Measurements from ENCODE around the gene FIP1L1. TPM values are rescaled to one million over a fixed set of nuclear protein-coding genes. Genes with fewer than 3 reads are reported as not detected.

Gene FIP1L1
- total and polyA plus RNA-seq, 2 donors (not counting 1 experiment from before 2014, with no cell fraction given): 19.0 to 79.3 TPM

DNA sequence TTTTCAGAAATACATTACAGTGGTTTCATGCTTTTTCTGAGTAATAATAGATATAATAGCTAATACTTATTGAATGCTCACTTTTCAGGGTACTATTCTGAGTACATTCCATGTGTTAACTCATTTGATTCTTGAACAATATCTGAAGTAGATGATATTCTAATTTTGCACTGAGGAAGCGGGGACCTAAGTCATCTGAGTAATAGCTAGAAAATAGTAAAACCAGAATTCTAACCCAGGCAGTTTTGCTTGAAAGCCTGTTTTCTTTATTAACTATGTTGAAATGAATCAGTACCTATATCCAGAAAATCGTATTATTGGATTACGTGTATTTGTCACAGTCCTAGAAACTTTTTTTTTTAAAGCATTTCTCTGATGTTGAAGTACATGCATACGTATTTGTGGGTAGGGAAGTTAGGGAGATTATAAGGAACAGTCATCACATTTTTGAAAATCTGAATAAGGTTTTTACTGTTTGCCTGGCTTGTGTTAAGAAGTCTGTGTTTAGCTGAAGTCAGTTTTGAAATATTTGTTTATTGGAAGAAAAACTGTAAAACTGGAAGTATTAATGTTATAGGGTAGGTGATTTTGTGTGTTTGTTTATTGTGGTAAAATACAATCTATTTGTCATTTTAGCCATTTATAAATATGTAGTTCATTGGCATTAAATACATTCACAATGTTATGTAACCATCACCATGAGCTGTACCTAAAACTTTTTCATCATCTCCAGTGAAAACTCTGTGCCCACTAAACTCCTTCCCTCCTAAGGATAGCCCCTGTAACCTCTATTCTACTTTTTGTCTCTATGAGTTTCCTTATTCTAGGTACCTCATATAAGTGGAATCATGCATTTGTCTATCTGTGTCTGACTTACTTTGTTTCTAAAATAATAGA is 55.3 kb downstream of the FIP1L1 start:
- intact Hi-C loops (cut with micrococcal nuclease): loop anchor here (10.0 kb wide), 1 partner anchor 48 kb away; no protein-coding TSS in a partner anchor
- H3K4me1 ChIP-seq (ENCODE audit: control insufficient read depth in 2 of 2, insufficient read depth in 2 of 2, low read length in 2 of 2): no peaks in the 10 kb centered on the region
- no peak overlapping the region for H3K4me3 ChIP-seq (ENCODE audit: control extremely low read depth in 1 of 5, extremely low read depth in 1 of 5, insufficient read depth in 1 of 5, low read depth in 2 of 5, low read length in 4 of 5)
- no peak overlapping the region for H3K9ac ChIP-seq (ENCODE audit: low read length)
- H3K9me3 ChIP-seq (ENCODE audit: control extremely low read depth in 1 of 3, control insufficient read depth in 2 of 3, insufficient read depth in 1 of 3, low read length in 2 of 3): no peaks in the 10 kb centered on the region
- H3K79me2 ChIP-seq (ENCODE audit: control insufficient read depth, insufficient read depth, low read length): no peaks in the 10 kb centered on the region
- no peak overlapping the region for H3K4me3 Mint-ChIP-seq
- DNase-seq (no peak), ATAC-seq (ENCODE audit: low read depth) (no peak)
- no peaks in the 10 kb centered on the region for H3K27me3 Mint-ChIP-seq
- POLR2A ChIA-PET: no interaction called here
- no peak overlapping the region for H3K27ac ChIP-seq (ENCODE audit: low read length in 2 of 2)
- H2AFZ ChIP-seq (ENCODE audit: insufficient read depth, low read depth, low read length, poor library complexity, severe bottlenecking): no peak overlapping the region
- H3K4me1 Mint-ChIP-seq: peaks cover 2% of the 10 kb centered on the region
- no peaks in the 10 kb centered on the region for H3K27me3 ChIP-seq (replicated peaks in 1 of 4; ENCODE audit: control extremely low read depth in 1 of 4, control insufficient read depth in 3 of 4, insufficient read depth in 4 of 4, low read length in 3 of 4)
- H3K27ac Mint-ChIP-seq: no peak overlapping the region
- 100% methylated on average over 1 of the region's 4 CpGs for WGBS (ENCODE audit: insufficient coverage)
- no peak overlapping the region for H3K4me2 ChIP-seq (replicated peaks; ENCODE audit: low read depth, low read length, poor library complexity, severe bottlenecking)
- CTCF ChIA-PET: no interaction called here
- no peaks in the 10 kb centered on the region for H3K9me3 Mint-ChIP-seq (ENCODE audit: insufficient read depth)
- TF ChIP-seq EZH2 (IDR thresholded peaks at IDR 0.05; ENCODE audit: borderline replicate concordance, insufficient read depth, low read depth, low read length, poor library complexity, severe bottlenecking): no peak
- TF ChIP-seq, protein P1, sequence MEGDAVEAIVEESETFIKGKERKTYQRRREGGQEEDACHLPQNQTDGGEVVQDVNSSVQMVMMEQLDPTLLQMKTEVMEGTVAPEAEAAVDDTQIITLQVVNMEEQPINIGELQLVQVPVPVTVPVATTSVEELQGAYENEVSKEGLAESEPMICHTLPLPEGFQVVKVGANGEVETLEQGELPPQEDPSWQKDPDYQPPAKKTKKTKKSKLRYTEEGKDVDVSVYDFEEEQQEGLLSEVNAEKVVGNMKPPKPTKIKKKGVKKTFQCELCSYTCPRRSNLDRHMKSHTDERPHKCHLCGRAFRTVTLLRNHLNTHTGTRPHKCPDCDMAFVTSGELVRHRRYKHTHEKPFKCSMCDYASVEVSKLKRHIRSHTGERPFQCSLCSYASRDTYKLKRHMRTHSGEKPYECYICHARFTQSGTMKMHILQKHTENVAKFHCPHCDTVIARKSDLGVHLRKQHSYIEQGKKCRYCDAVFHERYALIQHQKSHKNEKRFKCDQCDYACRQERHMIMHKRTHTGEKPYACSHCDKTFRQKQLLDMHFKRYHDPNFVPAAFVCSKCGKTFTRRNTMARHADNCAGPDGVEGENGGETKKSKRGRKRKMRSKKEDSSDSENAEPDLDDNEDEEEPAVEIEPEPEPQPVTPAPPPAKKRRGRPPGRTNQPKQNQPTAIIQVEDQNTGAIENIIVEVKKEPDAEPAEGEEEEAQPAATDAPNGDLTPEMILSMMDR (IDR thresholded peaks at IDR 0.05): no peak
- no peaks in the 10 kb centered on the region for H4K20me1 ChIP-seq (ENCODE audit: control insufficient read depth, insufficient read depth, low read length, poor library complexity, severe bottlenecking)
- peaks cover 8 to 47% of the 10 kb centered on the region in 2 experiments for H3K36me3 ChIP-seq (replicated peaks in 1 of 2; ENCODE audit: control extremely low read depth in 1 of 2, control insufficient read depth in 1 of 2, extremely low read depth in 1 of 2, insufficient read depth in 2 of 2, low read length in 1 of 2)

DNA sequence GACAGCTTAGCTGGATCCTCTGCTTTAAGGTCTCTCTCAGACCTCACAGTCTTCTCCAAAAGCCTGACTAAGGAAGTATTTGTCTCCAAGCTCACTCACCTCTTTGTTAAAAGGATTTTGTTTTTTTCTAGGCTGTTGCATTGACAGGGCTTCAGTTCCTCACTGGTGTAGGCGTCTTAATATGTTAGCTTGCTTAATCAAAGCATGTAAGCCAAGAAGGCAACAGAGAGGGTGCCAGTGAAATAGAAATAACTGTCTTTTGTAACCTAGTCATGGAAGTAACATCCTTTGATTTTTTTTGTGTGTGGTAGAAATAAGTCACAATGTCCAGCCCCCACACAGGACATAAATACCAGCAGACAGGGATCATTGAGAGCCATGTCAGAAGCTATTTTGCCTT is 58.8 kb downstream of the FIP1L1 start:
- no peak for DNase-seq
- Histone ChIP-seq H3K9ac (ENCODE audit: low read length) (no peak overlapping the region), H3K27ac (ENCODE audit: low read length in 2 of 2) (no peak overlapping the region), H3K36me3 (replicated peaks in 1 of 2; ENCODE audit: control extremely low read depth in 1 of 2, control insufficient read depth in 1 of 2, extremely low read depth in 1 of 2, insufficient read depth in 2 of 2, low read length in 1 of 2) (peaks cover 6 to 35% of the 10 kb centered on the region in 2 experiments), H4K20me1 (ENCODE audit: control insufficient read depth, insufficient read depth, low read length, poor library complexity, severe bottlenecking) (no peaks in the 10 kb centered on the region), H3K27me3 (replicated peaks in 1 of 4; ENCODE audit: control extremely low read depth in 1 of 4, control insufficient read depth in 3 of 4, insufficient read depth in 4 of 4, low read length in 3 of 4) (no peaks in the 10 kb centered on the region), H3K4me2 (replicated peaks; ENCODE audit: low read depth, low read length, poor library complexity, severe bottlenecking) (no peak overlapping the region), H3K4me1 (ENCODE audit: control insufficient read depth in 2 of 2, insufficient read depth in 2 of 2, low read length in 2 of 2) (no peaks in the 10 kb centered on the region), H3K79me2 (ENCODE audit: control insufficient read depth, insufficient read depth, low read length) (no peaks in the 10 kb centered on the region), H3K4me3 (ENCODE audit: control extremely low read depth in 1 of 5, extremely low read depth in 1 of 5, insufficient read depth in 1 of 5, low read depth in 2 of 5, low read length in 4 of 5) (no peak overlapping the region), H3K9me3 (ENCODE audit: control extremely low read depth in 1 of 3, control insufficient read depth in 2 of 3, insufficient read depth in 1 of 3, low read length in 2 of 3) (no peaks in the 10 kb centered on the region), H2AFZ (ENCODE audit: insufficient read depth, low read depth, low read length, poor library complexity, severe bottlenecking) (no peak overlapping the region)
- intact Hi-C loops (cut with micrococcal nuclease): loop anchor here (10.0 kb wide), 1 partner anchor 51 kb away; no protein-coding TSS in a partner anchor
- ChIA-PET POLR2A (no interaction called here), CTCF (no interaction called here)
- Mint-ChIP-seq H3K27me3 (no peaks in the 10 kb centered on the region), H3K9me3 (ENCODE audit: insufficient read depth) (no peaks in the 10 kb centered on the region), H3K4me1 (no peaks in the 10 kb centered on the region), H3K4me3 (no peak overlapping the region), H3K27ac (no peak overlapping the region)
- ATAC-seq (ENCODE audit: low read depth): no peak
- TF ChIP-seq EZH2 (IDR thresholded peaks at IDR 0.05; ENCODE audit: borderline replicate concordance, insufficient read depth, low read depth, low read length, poor library complexity, severe bottlenecking): no peak
- TF ChIP-seq, protein P1 (IDR thresholded peaks at IDR 0.05): no peak
- 100% methylated on average over 1 of the region's 1 CpG for WGBS (ENCODE audit: insufficient coverage)

Measured in B cell (primary cell).